GM21529 (cell line): ENCODE results near the gene HIPK2.
"Not testable (repeated sequence)": the region's sequence is repeated elsewhere in the genome, so short reads cannot be mapped to it uniquely, and the experiment has no call there.

ENCODE experiments used
- ATAC-seq: cut with Tn5 transposase; IDR thresholded peaks from one replicate; pipeline ENCODE4 v1.9.1; 2021; ENCODE audit not compliant: unreplicated experiment

Gene HIPK2

DNA sequence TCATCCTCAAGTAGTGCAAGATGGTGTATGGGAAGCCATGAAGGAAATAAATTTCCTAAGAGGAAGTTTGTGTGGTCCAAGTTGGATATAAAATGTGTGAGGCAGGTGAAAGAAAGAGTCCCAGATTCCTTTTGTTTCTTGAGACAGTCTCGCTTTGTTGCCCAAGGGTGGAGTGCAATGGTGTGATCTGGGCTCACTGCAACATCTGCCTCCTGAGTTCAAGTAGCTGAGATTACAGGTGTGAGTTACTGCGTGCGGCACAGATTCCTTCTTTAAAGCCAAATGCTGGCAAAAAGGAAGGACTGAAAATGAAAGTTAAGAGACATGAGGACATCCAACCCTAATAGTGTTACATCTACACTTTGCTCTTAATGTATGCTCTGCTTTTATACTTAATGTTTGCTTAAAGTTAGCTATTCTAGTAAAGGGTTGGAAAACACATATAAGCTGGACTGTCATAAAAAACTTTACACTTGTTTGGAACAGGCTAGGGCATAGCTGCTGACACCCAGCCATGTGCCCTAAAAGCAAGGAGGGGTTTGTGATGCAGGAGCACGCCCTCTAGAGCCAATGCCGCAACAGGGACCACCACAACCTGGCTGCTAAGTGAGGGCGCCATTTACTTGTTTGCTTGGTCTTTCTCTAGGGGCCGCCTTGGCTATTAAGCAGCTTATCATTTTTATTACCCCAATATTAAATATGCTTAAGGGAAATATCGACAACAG, 219.8 kb downstream of the HIPK2 start:
- ATAC-seq: no peak

GRCh38 chr7:139553991-139554700, 223.7 kb downstream of the HIPK2 start:
- ATAC-seq: not testable (repeated sequence)

GRCh38 chr7:139548302-139549028, 229.3 kb downstream of the HIPK2 start:
- no peak for ATAC-seq

- ATAC-seq: no peak
Observed at GRCh38 chr7:139544645-139545044, 233.2 kb downstream of the HIPK2 start.

- no peak for ATAC-seq
Observed at GRCh38 chr7:139543801-139544603, 233.8 kb downstream of the HIPK2 start.

DNA sequence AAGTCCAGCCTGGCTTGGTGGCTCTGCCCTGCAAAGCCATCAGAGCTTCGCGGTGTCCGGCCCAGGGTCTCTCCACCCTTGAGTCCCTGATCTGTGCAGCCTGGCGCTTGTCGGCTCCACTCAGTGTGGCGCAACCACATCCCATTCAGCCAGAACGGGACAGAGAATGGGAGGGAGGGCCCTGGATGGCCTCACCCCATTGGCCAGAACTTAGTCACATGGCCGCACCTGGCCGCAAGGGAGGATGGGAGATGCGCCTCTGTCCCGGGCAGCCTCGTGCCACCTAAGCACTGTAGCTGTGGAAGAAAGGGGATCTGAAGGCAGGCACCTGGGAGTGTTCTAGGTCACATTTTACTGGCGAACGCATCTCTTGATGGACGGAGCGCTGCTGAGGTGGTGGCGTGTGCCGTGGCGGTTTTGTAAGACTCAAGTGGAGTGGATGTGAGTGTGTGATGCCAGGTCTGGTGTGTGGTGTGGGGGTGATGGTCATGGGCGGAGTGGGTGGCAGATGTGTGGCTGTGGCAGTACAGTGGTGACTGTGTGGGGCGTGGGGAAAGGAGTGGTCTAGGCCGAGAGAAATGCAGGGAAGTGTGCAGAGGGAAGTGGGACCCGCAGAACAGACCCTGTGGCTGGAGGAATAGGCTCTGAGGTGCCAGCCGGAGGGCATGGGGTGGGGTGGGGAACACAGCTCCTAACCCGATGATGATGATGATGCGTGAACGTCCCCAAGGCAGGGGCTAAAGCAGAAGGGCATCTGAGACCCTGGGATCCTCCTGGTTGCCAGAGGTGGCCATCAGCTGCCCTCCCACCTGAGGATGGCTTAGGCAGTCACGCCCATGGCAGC, 235.3 kb downstream of the HIPK2 start:
- no peak for ATAC-seq

DNA sequence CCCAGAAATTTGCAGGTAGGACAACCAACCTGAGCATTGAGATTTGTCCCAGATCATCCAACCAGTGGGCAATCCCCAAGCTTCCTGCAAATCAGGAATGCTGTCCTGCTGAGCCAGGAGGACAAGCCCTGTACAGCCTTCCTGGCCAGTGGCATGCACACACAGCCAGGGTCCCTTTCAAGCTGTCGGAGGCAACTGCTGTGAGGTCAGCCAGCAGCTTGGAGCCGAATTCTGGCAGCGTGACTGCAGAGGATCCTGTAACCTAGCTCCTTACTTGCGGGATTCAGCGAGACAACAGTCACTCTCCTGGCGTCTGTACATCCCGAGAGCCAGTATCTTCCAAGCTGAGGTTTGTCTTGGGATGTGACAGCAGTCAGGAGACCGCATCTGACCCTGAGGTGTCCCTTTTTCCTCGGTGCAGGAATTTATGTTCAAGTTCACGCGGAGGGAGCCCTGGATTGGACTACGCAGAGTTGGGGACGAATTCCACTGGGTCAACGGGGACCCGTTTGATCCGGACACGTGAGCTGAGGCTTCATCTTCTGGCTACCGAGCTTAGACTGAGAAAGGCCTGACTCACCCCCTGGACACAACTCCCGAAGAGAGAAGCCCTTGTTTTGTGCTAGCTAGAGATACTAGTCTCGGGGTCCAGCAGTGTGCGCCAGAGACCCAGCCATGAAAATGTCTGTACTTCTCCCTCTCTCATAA, 236.0 kb downstream of the HIPK2 start:
- no peak for ATAC-seq

- ATAC-seq: no peak
Observed at GRCh38 chr7:139540203-139540602, 237.6 kb downstream of the HIPK2 start.

GRCh38 chr7:139538881-139539635, 238.7 kb downstream of the HIPK2 start:
- ATAC-seq: no peak

DNA sequence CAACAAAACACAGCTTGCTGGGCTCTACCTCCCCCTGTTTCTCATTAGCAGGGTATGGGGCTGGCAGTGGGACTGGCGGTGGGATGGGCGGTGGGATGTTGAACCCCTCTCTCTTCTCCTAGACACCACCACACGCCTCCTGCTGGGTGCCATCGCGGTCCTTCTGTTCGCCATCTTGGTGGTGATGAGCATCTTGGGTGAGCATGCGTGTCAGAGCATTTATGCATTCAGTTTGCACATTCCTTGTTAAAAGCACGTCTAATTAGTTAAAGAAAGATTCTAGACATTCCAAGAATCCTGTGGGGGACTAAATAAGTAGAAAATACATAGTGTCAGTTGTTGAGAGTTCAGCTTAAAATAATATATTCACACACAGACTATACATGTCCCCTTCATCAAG, 241.6 kb downstream of the HIPK2 start:
- no peak for ATAC-seq

DNA sequence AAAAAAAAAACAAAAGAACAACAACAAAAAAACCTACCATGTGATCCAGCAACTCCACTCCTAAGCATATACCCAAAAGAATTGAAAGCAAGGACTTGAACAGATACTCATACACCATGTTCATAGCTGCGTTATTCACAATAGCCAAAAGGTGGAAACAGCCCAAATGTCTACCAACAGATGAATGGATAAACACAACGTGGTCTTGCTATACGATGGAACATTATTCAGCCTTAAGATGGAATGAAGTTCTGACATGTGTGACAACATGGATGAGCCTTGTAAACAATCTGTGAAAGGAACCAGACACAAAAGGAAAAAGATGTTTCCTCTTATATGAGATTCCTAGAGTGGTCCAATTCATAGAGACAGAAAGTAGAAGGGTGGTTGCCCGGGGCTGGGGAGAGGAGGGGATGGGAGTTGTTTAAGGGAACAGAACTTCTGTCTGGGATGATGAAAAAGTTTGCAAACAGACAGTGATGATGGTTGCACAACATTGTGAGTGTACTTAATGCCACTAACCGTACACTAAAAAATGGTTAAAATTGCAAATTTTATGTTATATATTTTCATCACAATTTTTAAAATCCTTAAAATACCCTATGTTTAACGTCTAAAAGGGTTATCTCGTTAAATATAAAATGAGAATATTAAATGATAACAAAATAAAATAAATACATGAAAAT, 242.7 kb downstream of the HIPK2 start:
- no peak for ATAC-seq

- ATAC-seq: no peak
Observed at GRCh38 chr7:139534096-139534495, 243.7 kb downstream of the HIPK2 start.

GRCh38 chr7:139532636-139533155, 245.1 kb downstream of the HIPK2 start:
- ATAC-seq: no peak

DNA sequence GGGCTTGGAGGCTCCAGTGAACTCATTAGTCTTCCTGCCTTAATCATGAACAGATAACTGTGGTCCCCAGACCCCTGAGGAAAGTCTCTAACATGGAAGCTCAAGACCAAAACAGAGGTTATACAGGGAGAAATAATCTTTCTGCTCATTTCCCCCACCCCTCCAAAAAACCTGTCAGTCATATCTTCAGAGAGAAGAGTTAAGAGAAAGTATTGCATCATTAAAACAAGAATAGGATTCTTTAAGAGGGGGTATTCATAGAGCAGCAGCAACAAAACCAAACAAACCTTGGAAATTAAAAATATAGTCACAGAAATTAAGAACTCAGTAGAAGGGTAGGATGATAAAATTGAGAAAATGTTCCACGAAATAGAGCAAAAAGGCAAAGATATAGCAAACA, 246.7 kb downstream of the HIPK2 start:
- ATAC-seq: no peak

- no peak for ATAC-seq
Observed at GRCh38 chr7:139526578-139527544, 250.9 kb downstream of the HIPK2 start.

GRCh38 chr7:139525750-139526149, 252.0 kb downstream of the HIPK2 start:
- no peak for ATAC-seq

- no peak for ATAC-seq
Observed at GRCh38 chr7:139525239-139525638, 252.6 kb downstream of the HIPK2 start.
